OCI-LY7 (cell line): ENCODE data around the gene KIF1A.

Experiments used
- EZH2phosphoT487 ChIP-seq: fragments of 200-600 bp; sonication (generic); IDR thresholded peaks from 2 replicates; pipeline ENCODE4 v1.6.1; 2018; ENCODE audit warnings: low read depth, borderline replicate concordance, mild to moderate bottlenecking, mixed run types, antibody characterized with exemption, low read length, moderate library complexity, mixed read lengths
- TF ChIP-seq, protein P1 (sequence below): fragments of 200-600 bp; sonication (generic); conservative IDR thresholded peaks from 2 replicates; pipeline ENCODE4 v1.5.1; 2014; ENCODE audit warnings: mild to moderate bottlenecking, antibody characterized with exemption, low read length, moderate library complexity, mixed read lengths

DNA sequence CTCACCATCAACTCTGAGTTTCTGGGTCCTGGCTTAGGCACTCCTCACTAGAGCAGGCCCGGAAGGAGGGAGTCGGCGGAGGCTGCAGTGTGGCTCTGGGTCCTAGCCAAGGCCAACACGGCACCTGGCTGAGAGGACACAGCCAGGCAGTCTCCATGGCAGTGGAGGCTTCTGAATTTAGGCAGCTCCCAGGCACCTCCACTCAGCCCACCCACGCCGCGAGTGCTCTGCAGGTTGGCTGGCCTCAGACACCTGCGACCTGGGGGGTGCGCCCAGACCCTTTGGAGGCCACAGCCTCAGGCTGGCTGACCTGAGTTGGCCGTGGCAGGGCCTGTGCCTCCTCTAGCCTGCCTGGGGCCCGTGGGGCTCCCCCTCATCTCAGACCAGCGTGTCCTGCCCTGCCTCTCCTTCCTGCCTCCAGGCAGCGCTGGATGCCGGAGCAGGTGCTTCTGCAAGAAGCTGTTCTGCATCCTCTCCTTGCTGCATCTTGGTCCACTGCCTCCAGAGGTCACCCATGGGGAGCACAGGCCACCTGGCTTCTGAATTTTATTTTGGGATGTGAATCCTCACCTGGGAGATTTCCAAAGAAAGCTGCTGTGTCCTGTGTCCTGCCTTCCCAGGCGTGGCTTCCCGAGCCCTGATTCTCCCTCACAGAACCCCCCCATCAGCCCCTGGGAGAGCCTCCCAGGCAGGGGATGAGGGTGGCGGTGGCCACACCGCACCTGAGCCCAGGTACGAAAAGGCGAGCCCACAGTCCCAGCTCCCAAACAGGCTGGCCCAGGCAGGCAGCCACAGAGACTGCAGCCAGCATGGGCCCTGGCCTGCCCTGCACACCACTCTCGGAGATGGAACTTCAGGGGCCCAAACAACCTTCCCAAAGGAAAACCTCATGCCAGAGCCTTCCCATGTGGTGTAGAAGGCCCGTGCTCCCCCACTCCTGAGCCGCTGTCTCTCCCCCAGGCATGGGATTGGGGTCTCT, 105.0 kb downstream of the KIF1A start:
- TF ChIP-seq, protein P1, sequence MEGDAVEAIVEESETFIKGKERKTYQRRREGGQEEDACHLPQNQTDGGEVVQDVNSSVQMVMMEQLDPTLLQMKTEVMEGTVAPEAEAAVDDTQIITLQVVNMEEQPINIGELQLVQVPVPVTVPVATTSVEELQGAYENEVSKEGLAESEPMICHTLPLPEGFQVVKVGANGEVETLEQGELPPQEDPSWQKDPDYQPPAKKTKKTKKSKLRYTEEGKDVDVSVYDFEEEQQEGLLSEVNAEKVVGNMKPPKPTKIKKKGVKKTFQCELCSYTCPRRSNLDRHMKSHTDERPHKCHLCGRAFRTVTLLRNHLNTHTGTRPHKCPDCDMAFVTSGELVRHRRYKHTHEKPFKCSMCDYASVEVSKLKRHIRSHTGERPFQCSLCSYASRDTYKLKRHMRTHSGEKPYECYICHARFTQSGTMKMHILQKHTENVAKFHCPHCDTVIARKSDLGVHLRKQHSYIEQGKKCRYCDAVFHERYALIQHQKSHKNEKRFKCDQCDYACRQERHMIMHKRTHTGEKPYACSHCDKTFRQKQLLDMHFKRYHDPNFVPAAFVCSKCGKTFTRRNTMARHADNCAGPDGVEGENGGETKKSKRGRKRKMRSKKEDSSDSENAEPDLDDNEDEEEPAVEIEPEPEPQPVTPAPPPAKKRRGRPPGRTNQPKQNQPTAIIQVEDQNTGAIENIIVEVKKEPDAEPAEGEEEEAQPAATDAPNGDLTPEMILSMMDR = no peak
- no peak for TF ChIP-seq EZH2phosphoT487
